HG03097 (cell line): ENCODE data around the gene SIK3.
"Not testable (repeated sequence)": the region's sequence is repeated elsewhere in the genome, so short reads cannot be mapped to it uniquely, and the experiment has no call there.

ENCODE experiments used
- ATAC-seq: cut with Tn5 transposase; IDR thresholded peaks from one replicate; pipeline ENCODE4 v1.9.1; 2021; ENCODE audit not compliant: unreplicated experiment, low FRiP score

The SIK3 gene

GRCh38 chr11:116812109-116812508 is 286.1 kb downstream of the SIK3 start:
- no peak for ATAC-seq

- no peak for ATAC-seq
These were observed 287.0 kb downstream of the SIK3 start for GRCh38 chr11:116811194-116811593.

GRCh38 chr11:116808262-116809175 is 289.7 kb downstream of the SIK3 start:
- no peak for ATAC-seq

- ATAC-seq, result no peak
These were observed 290.5 kb downstream of the SIK3 start for GRCh38 chr11:116807601-116808261.

- no peak for ATAC-seq
These were observed 294.2 kb downstream of the SIK3 start for GRCh38 chr11:116804001-116804400.

GRCh38 chr11:116801662-116802061 is 296.6 kb downstream of the SIK3 start:
- ATAC-seq, result not testable (repeated sequence)

- ATAC-seq, result no peak
These were observed 297.6 kb downstream of the SIK3 start for GRCh38 chr11:116800610-116801009.

- no peak for ATAC-seq
These were observed 299.9 kb downstream of the SIK3 start for GRCh38 chr11:116798368-116798767.

GRCh38 chr11:116797816-116798215 is 300.4 kb downstream of the SIK3 start:
- ATAC-seq, result no peak

- ATAC-seq, result no peak
These were observed 301.7 kb downstream of the SIK3 start for GRCh38 chr11:116796548-116796947.

- no peak for ATAC-seq
These were observed 303.4 kb downstream of the SIK3 start for GRCh38 chr11:116794851-116795250.

- ATAC-seq, result no peak
These were observed 304.5 kb downstream of the SIK3 start for GRCh38 chr11:116793772-116794097.
